ENCODE data around the gene LY6G6C.

- TF ChIP-seq EZH2 (IDR thresholded peaks at IDR 0.05; ENCODE audit: low read depth), result no peak
- TF ChIP-seq, protein P1, sequence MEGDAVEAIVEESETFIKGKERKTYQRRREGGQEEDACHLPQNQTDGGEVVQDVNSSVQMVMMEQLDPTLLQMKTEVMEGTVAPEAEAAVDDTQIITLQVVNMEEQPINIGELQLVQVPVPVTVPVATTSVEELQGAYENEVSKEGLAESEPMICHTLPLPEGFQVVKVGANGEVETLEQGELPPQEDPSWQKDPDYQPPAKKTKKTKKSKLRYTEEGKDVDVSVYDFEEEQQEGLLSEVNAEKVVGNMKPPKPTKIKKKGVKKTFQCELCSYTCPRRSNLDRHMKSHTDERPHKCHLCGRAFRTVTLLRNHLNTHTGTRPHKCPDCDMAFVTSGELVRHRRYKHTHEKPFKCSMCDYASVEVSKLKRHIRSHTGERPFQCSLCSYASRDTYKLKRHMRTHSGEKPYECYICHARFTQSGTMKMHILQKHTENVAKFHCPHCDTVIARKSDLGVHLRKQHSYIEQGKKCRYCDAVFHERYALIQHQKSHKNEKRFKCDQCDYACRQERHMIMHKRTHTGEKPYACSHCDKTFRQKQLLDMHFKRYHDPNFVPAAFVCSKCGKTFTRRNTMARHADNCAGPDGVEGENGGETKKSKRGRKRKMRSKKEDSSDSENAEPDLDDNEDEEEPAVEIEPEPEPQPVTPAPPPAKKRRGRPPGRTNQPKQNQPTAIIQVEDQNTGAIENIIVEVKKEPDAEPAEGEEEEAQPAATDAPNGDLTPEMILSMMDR (conservative IDR thresholded peaks at IDR 0.05), result no peak
These were observed 51.9 kb downstream of the LY6G6C start, which contains the start of gene LY6G5B for GRCh38 chr6:31669676-31670075.

Data from PC-9 (cell line).